H1 (cell line): ENCODE data around the gene EPHA8. TPM values are rescaled to one million over a fixed set of nuclear protein-coding genes. Genes with fewer than 3 reads are reported as not detected.

Experiments used
- CTCF ChIA-PET: fragments of 300-600 bp; sonication (Branson Sonifier 250); formaldehyde crosslinking; loops from one replicate; lab custom pipeline; 2021; ENCODE audit not compliant: partially characterized antibody; lab: Charles Lee
- POLR2A ChIA-PET: fragments of 300-600 bp; sonication (Branson Sonifier 250); formaldehyde crosslinking; loops from one replicate; lab custom pipeline; 2021; ENCODE audit warnings: inconsistent platforms; ENCODE audit not compliant: partially characterized antibody; lab: Charles Lee
- DNase-seq, 2 experiments: peaks; one replicate each; pipeline versions ENCODE4 v3.0.0 to v3.0.0-alpha.2; 2010 to 2022; ENCODE audit warnings: low spot score in 2 of 2, low read depth in 1 of 2, mixed read lengths in 1 of 2
- FAIRE-seq: peaks from 2 replicates; lab custom pipeline; 2011; peaks lifted over from hg19 to GRCh38; lab: Jason Lieb, UNC
- H2AFZ ChIP-seq: 2 replicates; pipeline ENCODE4 v1.8.1; 2012; ENCODE audit warnings: low read length, inconsistent platforms
- H2AK5ac ChIP-seq: 2 replicates; pipeline ENCODE4 v1.6.1; 2013; ENCODE audit warnings: low read depth, low read length
- H2BK120ac ChIP-seq: replicated peaks from 2 replicates; pipeline ENCODE3; 2013; ENCODE audit warnings: low read depth, low read length, inconsistent platforms
- H2BK12ac ChIP-seq: 2 replicates; pipeline ENCODE4 v1.6.1; 2013; ENCODE audit warnings: low read depth, low read length
- H2BK15ac ChIP-seq: 2 replicates; pipeline ENCODE4 v1.6.1; 2013; ENCODE audit warnings: low read length
- H2BK20ac ChIP-seq: 2 replicates; pipeline ENCODE4 v1.6.1; 2013; ENCODE audit warnings: low read length
- H2BK5ac ChIP-seq: 2 replicates; pipeline ENCODE4 v1.6.1; 2013; ENCODE audit warnings: low read depth, low read length
- H3K14ac ChIP-seq: 2 replicates; pipeline ENCODE4 v1.6.1; 2013; ENCODE audit warnings: inconsistent platforms; ENCODE audit not compliant: insufficient read length
- H3K18ac ChIP-seq: 2 replicates; pipeline ENCODE4 v1.6.1; 2013; ENCODE audit warnings: low read length; ENCODE audit errors: extremely low read depth
- H3K23ac ChIP-seq: 2 replicates; pipeline ENCODE4 v1.6.1; 2013; ENCODE audit warnings: inconsistent platforms; ENCODE audit not compliant: insufficient read length
- H3K23me2 ChIP-seq: 2 replicates; pipeline ENCODE4 v1.6.1; 2013; ENCODE audit warnings: low read depth, low read length
- H3K27ac ChIP-seq: 2 replicates; pipeline ENCODE4 v1.6.1; 2011; ENCODE audit warnings: low read depth, low read length, inconsistent platforms
- H3K27me3 ChIP-seq, 4 experiments: replicated peaks in 1 of 4; 1 replicate in 1 of 4; 2 replicates in 3 of 4; pipeline versions ENCODE4 v1.6.1 to v1.8.1; 2011 to 2013; ENCODE audit warnings: low read length in 3 of 4, mild to moderate bottlenecking in 3 of 4, inconsistent platforms in 2 of 4, mixed read lengths in 2 of 4, moderate library complexity in 1 of 4; ENCODE audit not compliant: control insufficient read depth in 3 of 4, insufficient read depth in 3 of 4; ENCODE audit errors: extremely low read depth in 1 of 4
- H3K36me3 ChIP-seq, 4 experiments: 2 replicates each; pipeline versions ENCODE4 v1.6.1 to v1.8.1; 2011 to 2013; ENCODE audit warnings: mild to moderate bottlenecking in 4 of 4, low read length in 3 of 4, moderate library complexity in 2 of 4, control low read depth in 1 of 4, inconsistent platforms in 1 of 4; ENCODE audit not compliant: insufficient read depth in 4 of 4, control insufficient read depth in 2 of 4
- H3K4ac ChIP-seq: replicated peaks from 2 replicates; pipeline ENCODE3; 2013; ENCODE audit warnings: low read length, low read depth, mixed read lengths, inconsistent platforms; ENCODE audit not compliant: insufficient read length
- H3K4me1 ChIP-seq, 4 experiments: replicated peaks in 1 of 4; 1 replicate in 1 of 4; 2 replicates in 3 of 4; pipeline versions ENCODE4 v1.6.1 to v1.8.1; 2011 to 2013; ENCODE audit warnings: low read length in 3 of 4, inconsistent platforms in 2 of 4, mixed read lengths in 1 of 4; ENCODE audit not compliant: insufficient read depth in 4 of 4, control insufficient read depth in 3 of 4
- H3K4me2 ChIP-seq, 2 experiments: 2 replicates each; pipeline versions ENCODE4 v1.6.1 to v1.8.1; 2011 to 2013; ENCODE audit warnings: low read depth in 2 of 2, low read length in 2 of 2, control low read depth in 1 of 2, inconsistent platforms in 1 of 2, mild to moderate bottlenecking in 1 of 2; ENCODE audit not compliant: insufficient read depth in 1 of 2
- H3K4me3 ChIP-seq, 4 experiments: fragments of 200-600, 300-600 bp in 1 of 4; sonication (generic), shearing (Covaris generic), sonication (Bioruptor Twin) in 1 of 4; 2 replicates each; pipeline versions ENCODE4 v1.5.1 to v1.8.1; 2011 to 2016; ENCODE audit warnings: low read length in 4 of 4, low read depth in 3 of 4, control low read depth in 2 of 4, inconsistent platforms in 2 of 4, mild to moderate bottlenecking in 2 of 4, mixed read lengths in 1 of 4, moderate library complexity in 1 of 4; ENCODE audit not compliant: insufficient read depth in 2 of 4; ENCODE audit errors: extremely low read depth in 1 of 4
- H3K56ac ChIP-seq: replicated peaks from 2 replicates; pipeline ENCODE3; 2013; ENCODE audit warnings: low read depth, mild to moderate bottlenecking, mixed read lengths, low read length, inconsistent platforms; ENCODE audit not compliant: insufficient read length
- H3K79me1 ChIP-seq: 2 replicates; pipeline ENCODE4 v1.6.1; 2013; ENCODE audit warnings: low read depth, low read length, control low read depth
- H3K79me2 ChIP-seq, 2 experiments: 2 replicates each; pipeline versions ENCODE4 v1.6.1 to v1.8.1; 2012 to 2013; ENCODE audit warnings: low read length in 2 of 2, mild to moderate bottlenecking in 2 of 2, inconsistent platforms in 1 of 2; ENCODE audit not compliant: insufficient read depth in 2 of 2, control insufficient read depth in 1 of 2
- H3K9ac ChIP-seq, 4 experiments: replicated peaks in 1 of 4; 1 replicate in 1 of 4; 2 replicates in 3 of 4; pipeline versions ENCODE4 v1.6.1 to v1.8.1; 2011 to 2013; ENCODE audit warnings: low read depth in 3 of 4, low read length in 3 of 4, control low read depth in 2 of 4, mild to moderate bottlenecking in 2 of 4, moderate library complexity in 2 of 4, inconsistent platforms in 1 of 4; ENCODE audit errors: extremely low read depth in 1 of 4
- H3K9me3 ChIP-seq, 2 experiments: 2 replicates each; pipeline versions ENCODE4 v1.6.1 to v1.8.1; 2012 to 2013; ENCODE audit warnings: mild to moderate bottlenecking in 2 of 2, moderate library complexity in 2 of 2, control low read depth in 1 of 2, inconsistent platforms in 1 of 2, low read depth in 1 of 2, low read length in 1 of 2, mixed read lengths in 1 of 2; ENCODE audit not compliant: insufficient read depth in 2 of 2
- H4K20me1 ChIP-seq, 2 experiments: replicated peaks in 1 of 2; 2 replicates each; pipeline versions ENCODE3 to v1.8.1; 2011 to 2013; ENCODE audit warnings: inconsistent platforms in 2 of 2, low read length in 2 of 2, mild to moderate bottlenecking in 1 of 2; ENCODE audit not compliant: insufficient read depth in 2 of 2, control insufficient read depth in 1 of 2
- H4K5ac ChIP-seq: 2 replicates; pipeline ENCODE4 v1.6.1; 2013; ENCODE audit warnings: low read length, low read depth, mixed read lengths, inconsistent platforms; ENCODE audit not compliant: insufficient read length
- H4K8ac ChIP-seq: 2 replicates; pipeline ENCODE4 v1.8.0; 2013; ENCODE audit warnings: mild to moderate bottlenecking, moderate library complexity, low read length, inconsistent platforms; ENCODE audit not compliant: insufficient read depth; ENCODE audit errors: extremely low read depth
- H4K91ac ChIP-seq: replicated peaks from 2 replicates; pipeline ENCODE3; 2013; ENCODE audit warnings: low read length, mixed read lengths, inconsistent platforms; ENCODE audit not compliant: insufficient read length
- ATF3 ChIP-seq: IDR thresholded peaks from 2 replicates; pipeline ENCODE4 v1.6.1; 2011; ENCODE audit warnings: low read depth, mild to moderate bottlenecking, low read length; ENCODE audit not compliant: insufficient read depth
- KDM5A ChIP-seq: fragments of 200-600 bp; IDR thresholded peaks from 2 replicates; pipeline ENCODE4 v1.7.1; 2012; ENCODE audit warnings: mild to moderate bottlenecking, low read length, inconsistent platforms, mixed read lengths
- WGBS, 2 experiments: shearing (Covaris generic) in 1 of 2; methylation state at CpG; one replicate each; pipeline versions ENCODE4 v1.1.6 to v1.1.7; 2013 to 2015; ENCODE audit warnings: low lambda C conversion rate in 2 of 2, mixed read lengths in 2 of 2, inconsistent platforms in 1 of 2, low coverage in 1 of 2, missing lambda C conversion rate in 1 of 2; ENCODE audit not compliant: insufficient replicate concordance in 2 of 2, insufficient coverage in 1 of 2, insufficient read length in 1 of 2; ENCODE audit errors: extremely low coverage in 1 of 2, missing lambda C conversion rate in 1 of 2; 5-methylcytosine and 5-hydroxymethylcytosine counted together
- polyA plus RNA-seq, 7 experiments: library from polyadenylated mRNA; depleted of rRNA in 3 of 7; stranded (reverse) in 5 of 7; unstranded in 2 of 7; fragments of >200 nt in 5 of 7; fragments of 200-250 nt in 2 of 7; gene quantifications; 1 replicate in 5 of 7; 2 replicates in 1 of 7; 4 replicates in 1 of 7; pipeline versions ENCODE4 v1.2.1 to v1.2.3, GENCODE V29; 2011 to 2013; ENCODE audit warnings: missing spikeins in 2 of 7, mixed read lengths in 2 of 7
- total RNA-seq: library from RNA; stranded (reverse); fragmentation: NEBNext Ultra II Directional; extraction: Animal tissue kit (Norgen Biotek cat#: 25700); gene quantifications from 2 replicates; pipeline ENCODE4 v1.2.1, GENCODE V29; 2021

The EPHA8 gene
- total and polyA plus RNA-seq, 2 of the 8 experiments (the other 6 are each of a cell fraction or from before 2014, with no cell fraction given), result 4.0 to 8.4 TPM

GRCh38 chr1:22531251-22531650, 32.0 kb upstream of the EPHA8 start:
- Histone ChIP-seq H4K91ac (no peak overlapping the region), H3K27ac (no peak overlapping the region), H3K4me1 (no peaks in the 10 kb centered on the region), H2BK120ac (no peak overlapping the region), H4K8ac (no peak overlapping the region), H3K36me3 (peaks cover 0 to 8% (median 2%) of the 10 kb centered on the region in 4 experiments; a peak in 3 of 8 replicates), H3K14ac (no peak overlapping the region), H2AK5ac (no peak overlapping the region), H2BK5ac (no peak overlapping the region), H3K4me3 (no peak overlapping the region), H3K27me3 (no peaks in the 10 kb centered on the region), H3K4ac (no peak overlapping the region), H3K23ac (no peak overlapping the region), H4K5ac (no peak overlapping the region), H2AFZ (no peak overlapping the region), H3K4me2 (no peak overlapping the region), H3K79me1 (no peaks in the 10 kb centered on the region), H3K9me3 (no peaks in the 10 kb centered on the region), H3K56ac (no peak overlapping the region), H3K9ac (no peak overlapping the region), H3K23me2 (0 out of 2 replicates have a peak, but pooled peaks cover 2% of the 10 kb centered on the region), H4K20me1 (peaks cover 0 to 2% of the 10 kb centered on the region in 2 experiments), H3K18ac (no peak overlapping the region), H2BK15ac (no peak overlapping the region), H2BK12ac (no peak overlapping the region), H2BK20ac (no peak overlapping the region), H3K79me2 (no peaks in the 10 kb centered on the region)
- ChIA-PET CTCF (interaction anchor here (0.8 to 4.8 kb wide), 8 partner anchors 10 to 111 kb away, joined by 3 to 46 read pairs (median 4); partner anchors contain the start of gene C1QC), POLR2A (no interaction called here)
- FAIRE-seq, result no peak
- 91% methylated on average over 6 of the region's 6 CpGs; no CpG with 5 or more reads in 1 of the 2 experiments for WGBS, 2 experiments
- no peak for DNase-seq
- TF ChIP-seq ATF3, result no peak
- no peak for TF ChIP-seq KDM5A
